Muscle of leg (tissue), 11 donors: ENCODE measurements around the gene TRAPPC10. TPM values are rescaled to one million over a fixed set of nuclear protein-coding genes. Genes with fewer than 3 reads are reported as not detected.

Source experiments
- DNase-seq: peaks from one replicate; pipeline ENCODE4 v3.0.0; 2013
- H3K27ac ChIP-seq: one replicate; pipeline ENCODE4 v1.5.1; 2013; ENCODE audit warnings: mild to moderate bottlenecking, low read length, control low read depth
- H3K27me3 ChIP-seq: one replicate; pipeline ENCODE4 v1.6.1; 2013; ENCODE audit warnings: low read length; ENCODE audit not compliant: control insufficient read depth, insufficient read depth
- H3K36me3 ChIP-seq: one replicate; pipeline ENCODE4 v1.6.1; 2013; ENCODE audit warnings: low read length; ENCODE audit not compliant: control insufficient read depth, insufficient read depth
- H3K4me1 ChIP-seq: one replicate; pipeline ENCODE4 v1.6.1; 2013; ENCODE audit warnings: low read length; ENCODE audit not compliant: control insufficient read depth, insufficient read depth
- H3K4me3 ChIP-seq: one replicate; pipeline ENCODE4 v1.5.1; 2013; ENCODE audit warnings: low read length, control low read depth
- H3K9me3 ChIP-seq: replicated peaks from 2 replicates; pipeline ENCODE4 v1.6.1; 2013; ENCODE audit warnings: low read depth, low read length; ENCODE audit not compliant: control insufficient read depth
- WGBS: methylation state at CpG from one replicate; pipeline ENCODE4 v1.1.5; 2013; ENCODE audit warnings: missing lambda C conversion rate; ENCODE audit not compliant: insufficient coverage; 5-methylcytosine and 5-hydroxymethylcytosine counted together
- polyA plus RNA-seq, 8 donors: library from polyadenylated mRNA; unstranded; fragments of 120-200 nt; gene quantifications; one replicate each; pipeline versions ENCODE4 v1.2.1 to v1.2.3, GENCODE V29; 2013; ENCODE audit warnings: inconsistent platforms in 1 of 8, low replicate concordance in 1 of 8; ENCODE audit not compliant: insufficient read length in 8 of 8, insufficient read depth in 1 of 8
- total RNA-seq: library from RNA; stranded (reverse); fragments of 120-200 nt; gene quantifications from one replicate; pipeline ENCODE4 v1.2.4, GENCODE V29; 2013

The TRAPPC10 gene
- total and polyA plus RNA-seq, 9 donors, result 9.9 to 16.7 (median 12.0) TPM

DNA sequence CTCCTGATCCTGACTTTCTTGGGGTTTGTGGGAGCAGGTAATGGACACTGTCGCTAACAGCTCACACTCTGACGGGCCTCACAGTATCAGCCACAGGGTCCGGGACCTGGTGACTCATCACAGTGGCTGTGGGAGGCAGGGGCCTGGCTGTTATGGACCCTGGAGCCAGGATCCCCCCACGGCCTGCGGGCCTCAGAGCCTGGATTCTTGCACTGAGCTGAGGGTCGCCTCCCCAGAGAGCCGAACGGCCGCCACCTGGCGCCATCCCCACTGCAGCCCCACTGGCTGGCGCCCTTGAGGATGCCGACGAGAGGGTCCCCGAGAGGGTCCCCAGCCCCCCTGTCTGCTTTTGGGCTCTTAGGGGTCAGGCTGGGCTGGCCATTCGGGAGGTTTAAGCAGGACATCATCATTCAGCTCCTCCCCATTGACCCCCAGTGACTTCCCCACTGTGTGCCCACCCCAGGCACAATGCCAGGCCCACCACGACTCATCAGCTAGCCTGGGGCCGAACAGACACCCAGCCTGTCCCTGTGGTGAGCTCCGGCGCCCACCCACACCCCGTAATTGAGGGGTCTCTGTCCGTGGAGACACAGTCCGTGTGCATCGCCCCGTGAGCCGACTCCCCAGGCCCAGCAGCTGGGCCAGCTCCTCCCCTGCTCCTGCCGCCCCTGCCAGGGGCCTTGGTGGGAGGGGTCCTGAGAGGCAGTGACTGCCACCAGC, 30.8 kb upstream of the TRAPPC10 start:
- no peaks in the 10 kb centered on the region for H3K9me3 ChIP-seq
- WGBS, result 74% methylated on average over 21 of the region's 26 CpGs
- H3K36me3 ChIP-seq, result peaks cover 50% of the 10 kb centered on the region
- no peak overlapping the region for H3K4me3 ChIP-seq
- peaks cover 8% of the 10 kb centered on the region for H3K4me1 ChIP-seq
- H3K27ac ChIP-seq, result no peak overlapping the region
- DNase-seq, result no peak
- peaks cover 5% of the 10 kb centered on the region for H3K27me3 ChIP-seq

DNA sequence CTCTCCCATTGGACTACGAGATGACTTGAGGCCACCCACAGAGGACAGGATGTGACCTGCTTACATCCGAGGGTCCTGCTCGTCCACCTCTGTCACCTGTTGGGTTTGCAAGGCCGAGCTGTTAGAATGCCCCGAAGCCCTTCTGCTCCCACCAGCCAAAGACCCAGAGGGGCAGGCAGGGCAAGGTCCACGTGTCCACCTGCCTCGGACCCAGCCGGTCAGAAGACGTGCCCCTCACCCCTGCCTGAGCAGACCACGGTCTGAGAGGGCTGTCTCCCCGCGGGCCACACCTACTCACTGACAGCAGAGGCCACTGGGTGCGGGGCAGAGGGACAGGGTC, 30.3 kb upstream of the TRAPPC10 start:
- 74% methylated on average over 9 of the region's 13 CpGs for WGBS
- H3K27me3 ChIP-seq, result peaks cover 5% of the 10 kb centered on the region
- H3K27ac ChIP-seq, result no peak overlapping the region
- no peak for DNase-seq
- H3K4me3 ChIP-seq, result no peak overlapping the region
- H3K9me3 ChIP-seq, result no peaks in the 10 kb centered on the region
- H3K4me1 ChIP-seq, result peaks cover 8% of the 10 kb centered on the region
- H3K36me3 ChIP-seq, result peaks cover 50% of the 10 kb centered on the region

DNA sequence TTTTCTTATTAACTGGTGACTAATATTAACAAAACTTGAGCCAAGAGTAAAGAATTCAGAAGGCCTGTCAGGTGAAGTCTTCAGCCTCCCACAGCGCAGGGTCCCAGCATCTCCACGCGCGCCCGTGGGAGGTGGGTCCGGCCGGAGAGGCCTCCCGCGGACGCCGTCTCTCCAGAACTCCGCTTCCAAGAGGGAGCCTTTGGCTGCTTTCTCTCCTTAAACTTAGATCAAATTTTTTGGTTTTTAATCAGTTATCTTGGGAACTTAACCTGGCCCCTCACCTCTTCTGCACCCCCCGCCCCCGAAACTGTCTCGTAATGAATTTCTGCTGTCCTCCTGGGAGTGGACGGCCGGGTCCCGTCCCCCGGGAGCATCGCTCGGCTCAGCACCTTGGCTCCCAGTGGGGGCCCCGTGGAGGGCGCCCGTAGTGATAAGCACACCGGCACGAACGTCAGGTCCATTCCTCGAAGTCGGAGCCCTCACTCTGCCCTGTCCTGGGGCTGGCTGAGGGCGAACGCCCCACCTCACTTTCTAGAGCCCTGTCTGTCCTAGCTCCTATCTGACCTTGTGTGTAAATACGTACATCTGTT, 29.5 kb upstream of the TRAPPC10 start:
- H3K27ac ChIP-seq, result no peak overlapping the region
- no peaks in the 10 kb centered on the region for H3K9me3 ChIP-seq
- H3K4me1 ChIP-seq, result peaks cover 8% of the 10 kb centered on the region
- no peak overlapping the region for H3K4me3 ChIP-seq
- WGBS, result 85% methylated on average over 20 of the region's 32 CpGs
- peaks cover 50% of the 10 kb centered on the region for H3K36me3 ChIP-seq
- no peak for DNase-seq
- peaks cover 7% of the 10 kb centered on the region for H3K27me3 ChIP-seq

DNA sequence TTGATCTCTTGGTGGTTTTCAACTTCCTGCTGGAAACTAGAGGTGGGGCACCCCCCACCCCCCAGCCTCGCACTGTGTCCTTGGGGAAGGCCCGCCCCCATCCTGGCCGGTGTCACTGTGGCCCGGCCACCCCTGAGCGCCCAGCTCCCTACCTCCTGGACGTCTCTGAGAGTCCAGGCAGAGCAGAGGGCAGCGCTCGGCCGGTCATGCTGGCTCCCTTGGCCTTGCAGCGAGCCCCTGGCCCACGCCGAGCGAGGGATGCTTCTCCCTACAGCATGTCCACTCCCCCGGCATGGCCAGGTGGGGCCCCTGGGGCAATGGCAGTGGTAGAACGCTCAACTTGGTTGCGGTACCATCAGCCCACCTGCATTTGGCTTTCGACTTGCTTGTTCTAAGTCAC, 28.7 kb upstream of the TRAPPC10 start:
- Histone ChIP-seq H3K27me3 (peaks cover 7% of the 10 kb centered on the region), H3K36me3 (peaks cover 43% of the 10 kb centered on the region), H3K4me1 (peaks cover 8% of the 10 kb centered on the region), H3K4me3 (no peak overlapping the region), H3K27ac (no peak overlapping the region), H3K9me3 (no peaks in the 10 kb centered on the region)
- DNase-seq, result no peak
- 88% methylated on average over 17 of the region's 17 CpGs for WGBS

DNA sequence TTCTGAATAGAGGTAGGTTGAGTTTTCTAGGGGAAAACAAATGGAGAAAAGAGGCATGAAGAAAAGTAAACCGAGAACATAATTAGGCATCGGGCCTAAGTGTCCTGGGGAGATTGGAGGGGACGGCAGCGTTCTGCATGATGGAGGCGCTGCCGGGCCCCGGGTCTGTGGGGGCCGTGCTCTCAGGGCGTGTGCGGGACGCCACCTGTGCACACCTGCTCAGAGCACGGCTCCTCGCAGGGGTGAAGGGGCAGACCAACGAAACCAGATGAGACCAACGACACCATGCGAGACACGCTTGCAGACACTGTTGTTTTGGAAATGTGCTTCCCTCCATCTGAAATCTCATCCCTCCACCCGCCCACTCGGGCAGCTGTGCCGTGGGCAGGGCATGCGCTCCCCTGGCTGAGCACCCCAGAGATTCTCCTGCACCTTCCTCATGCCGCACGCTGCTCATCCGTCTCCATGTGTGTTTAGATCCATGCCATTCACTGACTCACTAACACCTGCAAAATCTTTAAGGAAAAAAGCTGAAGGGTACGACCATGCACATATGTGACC, 28.2 kb upstream of the TRAPPC10 start:
- DNase-seq, result no peak

DNA sequence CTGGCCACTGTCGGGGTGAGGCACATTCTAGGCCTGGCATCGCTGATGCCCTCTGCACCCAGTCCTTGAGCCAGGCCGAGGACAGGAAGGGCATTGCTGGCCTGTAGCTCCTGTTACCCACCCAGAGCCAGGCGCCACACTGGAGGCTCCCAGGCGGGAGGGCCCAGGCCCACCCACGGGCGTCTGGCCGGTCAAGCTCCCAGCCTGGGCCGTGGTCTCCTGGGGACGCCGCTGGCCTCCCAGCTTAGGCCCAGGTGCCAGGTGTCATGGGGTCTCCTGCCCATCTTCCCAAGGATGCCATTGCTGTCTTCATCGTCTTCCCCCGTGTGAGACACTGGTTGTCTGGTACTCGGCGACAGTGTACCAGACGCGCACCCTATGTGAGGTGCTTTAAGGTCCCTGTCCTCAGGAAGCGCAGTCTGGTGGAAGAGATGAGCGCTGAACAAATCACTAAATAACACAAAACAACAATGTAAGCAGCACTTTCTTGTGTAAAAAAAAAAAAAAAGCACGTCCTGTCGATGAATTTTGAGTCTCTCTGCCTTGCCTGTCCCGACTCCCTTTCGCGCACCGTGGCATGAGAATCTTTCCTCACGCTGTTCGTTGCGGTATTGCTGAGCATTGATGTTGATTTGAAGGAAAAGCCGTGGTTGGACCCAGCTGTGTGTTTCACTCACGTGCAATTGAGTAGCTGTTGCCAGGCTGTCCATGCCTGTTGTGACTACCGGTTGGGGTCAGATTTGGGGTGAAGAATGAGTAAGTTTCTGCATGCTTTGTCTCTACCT, 27.0 kb upstream of the TRAPPC10 start:
- Histone ChIP-seq H3K9me3 (no peaks in the 10 kb centered on the region), H3K4me3 (no peak overlapping the region), H3K4me1 (peaks cover 8% of the 10 kb centered on the region), H3K36me3 (peaks cover 33% of the 10 kb centered on the region), H3K27ac (no peak overlapping the region), H3K27me3 (peaks cover 11% of the 10 kb centered on the region)
- WGBS, result 75% methylated on average over 25 of the region's 31 CpGs
- DNase-seq, result no peak

More for the DNA sequence above, 28.2 kb upstream of the TRAPPC10 start:
- H3K4me1 ChIP-seq, result peaks cover 8% of the 10 kb centered on the region
- H3K27ac ChIP-seq, result no peak overlapping the region
- no peak overlapping the region for H3K4me3 ChIP-seq
- H3K36me3 ChIP-seq, result peaks cover 38% of the 10 kb centered on the region
- no peaks in the 10 kb centered on the region for H3K9me3 ChIP-seq
- peaks cover 9% of the 10 kb centered on the region for H3K27me3 ChIP-seq
- WGBS, result 66% methylated on average over 22 of the region's 25 CpGs

DNA sequence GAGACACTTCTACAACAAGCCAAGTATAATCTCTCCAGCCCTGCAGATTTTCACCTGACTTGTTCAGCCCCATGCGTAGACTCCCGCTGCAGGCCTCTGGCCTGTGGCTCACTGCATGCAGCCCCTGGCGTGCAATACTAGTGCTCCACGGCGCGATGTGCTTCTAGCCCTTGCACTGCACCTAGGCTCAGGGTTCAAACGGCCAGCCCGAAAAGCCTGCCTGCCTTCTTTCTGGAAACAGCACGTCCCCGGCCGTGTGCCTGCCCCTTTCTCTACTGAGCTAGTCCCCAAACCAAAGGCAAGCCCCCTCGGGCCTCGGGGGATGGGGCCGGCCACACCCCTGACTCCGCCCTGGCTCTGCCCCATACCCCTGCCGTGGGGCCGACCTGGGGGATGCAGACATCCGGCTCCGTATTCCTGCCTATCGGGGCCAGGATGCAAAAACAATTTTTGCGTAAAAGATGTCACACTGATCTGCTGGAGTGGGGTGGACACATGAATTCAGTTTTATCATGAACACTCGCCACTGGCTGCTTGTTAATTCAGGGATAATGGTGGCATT, 26.3 kb upstream of the TRAPPC10 start:
- no peak for DNase-seq
- WGBS, result 10% methylated on average over 18 of the region's 22 CpGs
- H3K4me3 ChIP-seq, result no peak overlapping the region
- peaks cover 8% of the 10 kb centered on the region for H3K4me1 ChIP-seq
- H3K9me3 ChIP-seq, result no peaks in the 10 kb centered on the region
- H3K27me3 ChIP-seq, result peaks cover 11% of the 10 kb centered on the region
- H3K36me3 ChIP-seq, result peaks cover 28% of the 10 kb centered on the region
- no peak overlapping the region for H3K27ac ChIP-seq

DNA sequence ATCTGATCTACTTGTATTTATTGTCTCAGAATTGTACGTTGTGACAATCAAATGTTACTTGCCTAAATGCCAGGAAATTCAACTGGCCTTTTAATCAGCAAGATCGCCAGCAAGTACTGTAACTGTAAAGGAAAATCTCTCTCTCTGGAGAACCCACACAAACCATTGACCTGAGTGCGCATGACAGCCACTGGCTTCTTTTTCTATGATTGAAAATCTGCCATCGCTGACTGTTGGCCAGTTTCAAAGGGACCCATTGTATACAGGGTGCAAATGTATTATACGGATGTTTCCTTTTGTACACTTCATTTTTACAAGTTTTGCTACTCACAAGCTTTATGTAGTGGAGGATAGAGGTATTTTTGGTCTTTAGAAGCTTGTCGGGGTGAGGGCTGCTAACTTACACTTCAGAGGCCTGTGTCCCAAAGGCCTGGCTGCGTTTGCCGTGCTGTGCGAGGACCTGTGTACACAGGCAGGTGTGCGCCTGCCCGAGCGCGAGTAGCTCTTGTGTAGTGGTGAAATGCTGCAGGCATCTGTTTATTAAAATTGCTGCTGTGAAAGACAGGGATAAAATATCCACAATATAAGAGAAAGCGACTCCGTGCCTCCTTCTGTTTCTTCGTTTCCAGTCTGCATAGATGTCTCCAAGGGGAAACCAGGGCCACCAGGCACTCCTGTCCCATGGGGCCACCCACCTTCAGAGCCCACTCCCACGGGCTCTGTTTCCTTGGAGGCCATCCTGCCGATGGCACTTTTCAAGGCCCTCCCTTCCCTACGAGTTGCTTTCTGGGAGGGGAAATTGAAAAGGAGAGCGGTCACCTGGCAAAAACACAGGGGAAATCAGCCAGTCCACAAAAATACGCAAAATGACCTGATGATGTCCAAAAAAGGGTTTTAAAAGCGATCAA, 25.3 kb upstream of the TRAPPC10 start:
- DNase-seq, result peak; percentile 46
- Histone ChIP-seq H3K27me3 (peaks cover 14% of the 10 kb centered on the region), H3K27ac (no peak overlapping the region), H3K9me3 (no peaks in the 10 kb centered on the region), H3K36me3 (peaks cover 18% of the 10 kb centered on the region), H3K4me3 (no peak overlapping the region), H3K4me1 (peaks cover 8% of the 10 kb centered on the region)
- 36% methylated on average over 8 of the region's 22 CpGs for WGBS

DNA sequence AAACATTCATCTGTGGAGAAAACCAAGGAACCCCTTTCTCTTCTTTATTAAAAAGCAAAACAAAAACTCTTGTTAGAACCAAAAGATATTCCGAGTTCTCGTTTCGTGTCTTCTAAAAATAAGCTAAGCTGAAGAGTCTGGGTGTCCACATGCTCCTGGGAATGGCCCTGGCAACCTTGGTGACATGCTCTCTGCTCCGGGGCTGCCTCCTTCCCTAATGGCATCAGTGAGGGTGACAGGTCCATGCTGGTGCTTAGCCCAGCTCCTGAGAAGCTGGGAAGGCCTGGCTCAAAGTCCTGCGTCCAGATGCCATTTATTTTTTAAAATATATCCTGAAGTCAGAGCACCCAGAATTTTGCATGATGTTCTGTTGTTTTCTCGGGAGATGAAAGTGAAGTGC, 24.6 kb upstream of the TRAPPC10 start:
- Histone ChIP-seq H3K4me3 (no peak overlapping the region), H3K27me3 (peaks cover 14% of the 10 kb centered on the region), H3K36me3 (peaks cover 13% of the 10 kb centered on the region), H3K9me3 (no peaks in the 10 kb centered on the region), H3K4me1 (peaks cover 8% of the 10 kb centered on the region), H3K27ac (no peak overlapping the region)
- DNase-seq, result no peak
- 52% methylated on average over 5 of the region's 6 CpGs for WGBS
